ENCODE measurements around the gene PCDHGA3. TPM values are rescaled to one million over a fixed set of nuclear protein-coding genes. Genes with fewer than 3 reads are reported as not detected.
"Not testable (repeated sequence)": the region's sequence is repeated elsewhere in the genome, so short reads cannot be mapped to it uniquely, and the experiment has no call there.

PCDHGA3 gene
- total RNA-seq, 2 experiments from 2014 or later = not detected

DNA sequence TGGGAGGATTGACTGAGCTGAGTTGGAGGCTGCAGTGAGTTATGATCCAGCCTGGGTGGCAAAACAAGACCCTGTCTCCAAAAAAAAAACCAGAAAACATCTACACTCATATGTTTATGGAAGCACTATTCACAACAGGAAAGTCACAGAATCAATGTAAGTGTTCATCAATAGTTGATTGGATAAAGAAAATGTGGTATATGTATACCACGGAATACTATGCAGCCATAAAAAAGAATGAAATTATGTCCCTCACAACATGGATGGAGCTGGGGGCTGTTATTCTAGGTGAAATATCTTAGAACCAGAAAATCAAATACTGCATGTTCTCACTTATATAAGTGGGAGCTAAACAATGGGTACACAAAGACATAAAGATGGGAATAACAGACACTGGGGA, 37.0 kb upstream of the PCDHGA3 start:
- H3K9me3 Mint-ChIP-seq = peaks cover 20% of the 10 kb centered on the region

DNA sequence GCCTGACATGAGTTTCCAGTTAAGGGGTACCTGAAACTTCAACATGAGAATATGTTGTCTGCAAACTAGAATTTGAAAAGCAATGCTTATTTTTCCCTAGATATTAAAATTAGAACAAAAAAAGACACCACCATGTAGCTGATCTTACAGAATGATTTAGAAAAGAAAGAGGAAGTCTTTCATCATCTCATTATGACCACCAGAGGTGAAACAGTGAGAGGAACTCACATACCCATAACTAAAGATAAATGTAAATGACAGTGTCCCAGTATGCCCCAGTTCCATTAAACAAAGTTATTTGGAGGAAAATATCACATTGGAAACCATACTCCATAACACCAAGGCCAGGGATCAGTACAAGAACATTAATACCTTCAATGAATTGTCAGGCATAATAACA, 29.9 kb upstream of the PCDHGA3 start:
- peaks cover 34 to 87% of the 10 kb centered on the region in 2 experiments for H3K9me3 ChIP-seq (ENCODE audit: control insufficient read depth in 1 of 2, insufficient read depth in 1 of 2, low read length in 2 of 2)
- no peak overlapping the region for H3K4me3 ChIP-seq (ENCODE audit: low read length)
- no peaks in the 10 kb centered on the region for H3K27me3 Mint-ChIP-seq
- H3K4me1 ChIP-seq (ENCODE audit: insufficient read depth, low read length) = no peaks in the 10 kb centered on the region
- DNase-seq (no peak), ATAC-seq (ENCODE audit: poor library complexity) (no peak)
- ChIA-PET POLR2A (no interaction called here), CTCF (no interaction called here)
- H3K27ac ChIP-seq (ENCODE audit: low read depth in 1 of 2, low read length in 2 of 2) = no peak overlapping the region
- H3K4me3 Mint-ChIP-seq = no peak overlapping the region
- H3K27me3 ChIP-seq (ENCODE audit: control insufficient read depth in 1 of 2, insufficient read depth in 2 of 2, low read length in 2 of 2) = no peaks in the 10 kb centered on the region
- H3K27ac Mint-ChIP-seq = no peak overlapping the region
- intact Hi-C loops (cut with DNase I, micrococcal nuclease) = no loop called here
- peaks cover 30% of the 10 kb centered on the region for H3K9me3 Mint-ChIP-seq
- TF ChIP-seq, protein P1, sequence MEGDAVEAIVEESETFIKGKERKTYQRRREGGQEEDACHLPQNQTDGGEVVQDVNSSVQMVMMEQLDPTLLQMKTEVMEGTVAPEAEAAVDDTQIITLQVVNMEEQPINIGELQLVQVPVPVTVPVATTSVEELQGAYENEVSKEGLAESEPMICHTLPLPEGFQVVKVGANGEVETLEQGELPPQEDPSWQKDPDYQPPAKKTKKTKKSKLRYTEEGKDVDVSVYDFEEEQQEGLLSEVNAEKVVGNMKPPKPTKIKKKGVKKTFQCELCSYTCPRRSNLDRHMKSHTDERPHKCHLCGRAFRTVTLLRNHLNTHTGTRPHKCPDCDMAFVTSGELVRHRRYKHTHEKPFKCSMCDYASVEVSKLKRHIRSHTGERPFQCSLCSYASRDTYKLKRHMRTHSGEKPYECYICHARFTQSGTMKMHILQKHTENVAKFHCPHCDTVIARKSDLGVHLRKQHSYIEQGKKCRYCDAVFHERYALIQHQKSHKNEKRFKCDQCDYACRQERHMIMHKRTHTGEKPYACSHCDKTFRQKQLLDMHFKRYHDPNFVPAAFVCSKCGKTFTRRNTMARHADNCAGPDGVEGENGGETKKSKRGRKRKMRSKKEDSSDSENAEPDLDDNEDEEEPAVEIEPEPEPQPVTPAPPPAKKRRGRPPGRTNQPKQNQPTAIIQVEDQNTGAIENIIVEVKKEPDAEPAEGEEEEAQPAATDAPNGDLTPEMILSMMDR (IDR thresholded peaks at IDR 0.05) = no peak
- H3K36me3 Mint-ChIP-seq (ENCODE audit: low read depth) = peaks cover 96% of the 10 kb centered on the region
- H3K4me1 Mint-ChIP-seq (ENCODE audit: low read depth) = peaks cover 16% of the 10 kb centered on the region
- peaks cover 2% of the 10 kb centered on the region for H3K36me3 ChIP-seq (ENCODE audit: insufficient read depth, low read length)

More for the DNA sequence above, 37.0 kb upstream of the PCDHGA3 start:
- peaks cover 88% of the 10 kb centered on the region for H3K36me3 Mint-ChIP-seq (ENCODE audit: low read depth)
- Histone ChIP-seq H3K36me3 (ENCODE audit: insufficient read depth, low read length) (no peaks in the 10 kb centered on the region), H3K4me3 (ENCODE audit: low read length) (no peak overlapping the region), H3K4me1 (ENCODE audit: insufficient read depth, low read length) (no peaks in the 10 kb centered on the region), H3K9me3 (ENCODE audit: control insufficient read depth in 1 of 2, insufficient read depth in 1 of 2, low read length in 2 of 2) (peaks cover 38 to 75% of the 10 kb centered on the region in 2 experiments), H3K27me3 (ENCODE audit: control insufficient read depth in 1 of 2, insufficient read depth in 2 of 2, low read length in 2 of 2) (no peaks in the 10 kb centered on the region), H3K27ac (ENCODE audit: low read depth in 1 of 2, low read length in 2 of 2) (no peak overlapping the region)
- POLR2A ChIA-PET = interaction anchor here (1.1 kb wide), 1 partner anchor 13 kb away, joined by 3 read pairs; no protein-coding TSS in a partner anchor
- ATAC-seq (ENCODE audit: poor library complexity) (no peak), DNase-seq (no peak)
- H3K27me3 Mint-ChIP-seq = no peaks in the 10 kb centered on the region
- H3K4me1 Mint-ChIP-seq (ENCODE audit: low read depth) = no peaks in the 10 kb centered on the region
- CTCF ChIA-PET = no interaction called here
- H3K27ac Mint-ChIP-seq = no peak overlapping the region
- no peak overlapping the region for H3K4me3 Mint-ChIP-seq
- TF ChIP-seq, protein P1 (IDR thresholded peaks at IDR 0.05) = no peak
- intact Hi-C loops (cut with DNase I, micrococcal nuclease) = no loop called here

DNA sequence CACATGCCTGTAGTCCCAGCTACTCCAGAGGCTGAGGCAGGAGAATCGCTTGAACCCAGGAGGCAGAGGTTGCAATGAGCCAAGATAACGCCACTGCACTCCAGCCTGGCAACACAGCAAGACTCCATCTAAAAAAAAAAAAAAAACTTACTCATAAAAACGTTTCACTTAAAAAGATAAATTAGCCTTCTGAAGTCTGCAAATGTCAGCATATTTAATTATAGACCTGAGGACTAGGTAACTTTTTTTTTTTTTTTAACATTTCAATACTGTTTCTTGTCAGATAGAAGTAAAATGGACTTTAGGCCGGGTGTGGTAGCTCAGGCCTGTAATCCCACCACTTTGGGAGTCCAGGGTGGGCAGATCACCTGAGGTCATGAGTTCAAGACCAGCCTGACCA, 26.7 kb upstream of the PCDHGA3 start:
- Mint-ChIP-seq H3K36me3 (ENCODE audit: low read depth) (peaks cover 96% of the 10 kb centered on the region), H3K9me3 (peaks cover 29% of the 10 kb centered on the region), H3K4me1 (ENCODE audit: low read depth) (peaks cover 41% of the 10 kb centered on the region)
- H3K27ac Mint-ChIP-seq; H3K27me3 ChIP-seq (ENCODE audit: control insufficient read depth in 1 of 2, insufficient read depth in 2 of 2, low read length in 2 of 2); ATAC-seq (ENCODE audit: poor library complexity); H3K27ac ChIP-seq (ENCODE audit: low read depth in 1 of 2, low read length in 2 of 2); DNase-seq; H3K4me3 ChIP-seq (ENCODE audit: low read length); H3K27me3 Mint-ChIP-seq; POLR2A ChIA-PET; intact Hi-C loops (cut with DNase I, micrococcal nuclease); H3K4me3 Mint-ChIP-seq: not testable (repeated sequence)
- peaks cover 49 to 90% of the 10 kb centered on the region in 2 experiments for H3K9me3 ChIP-seq (ENCODE audit: control insufficient read depth in 1 of 2, insufficient read depth in 1 of 2, low read length in 2 of 2)
- CTCF ChIA-PET = interaction anchor here (0.7 to 1.5 kb wide), 3 partner anchors 95 to 321 kb away, joined by 3 read pairs; partner anchors contain the start of gene PCDHGA11
- H3K4me1 ChIP-seq (ENCODE audit: insufficient read depth, low read length) = peaks cover 14% of the 10 kb centered on the region
- peaks cover 13% of the 10 kb centered on the region for H3K36me3 ChIP-seq (ENCODE audit: insufficient read depth, low read length)

DNA sequence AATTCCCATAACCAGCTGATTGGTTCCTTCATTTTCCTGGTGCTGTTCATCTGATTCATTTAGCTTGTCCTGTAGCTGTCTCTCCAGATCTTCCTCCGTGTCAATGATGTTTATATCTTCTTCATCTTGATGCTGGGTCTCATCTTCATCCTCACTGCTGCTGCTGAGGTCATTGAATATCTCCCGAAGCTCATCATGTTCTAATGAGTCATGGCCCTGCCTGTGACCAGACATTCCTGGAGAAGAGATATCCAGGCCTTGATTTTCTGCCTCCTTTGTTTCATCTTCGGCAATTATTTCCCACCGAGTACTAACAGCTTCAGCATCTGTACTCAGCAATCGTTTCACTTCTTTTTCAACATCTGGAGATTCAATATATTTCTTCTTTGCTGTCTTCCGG, 24.4 kb upstream of the PCDHGA3 start:
- peaks cover 43 to 74% of the 10 kb centered on the region in 2 experiments for H3K9me3 ChIP-seq (ENCODE audit: control insufficient read depth in 1 of 2, insufficient read depth in 1 of 2, low read length in 2 of 2)
- H3K27me3 ChIP-seq (ENCODE audit: control insufficient read depth in 1 of 2, insufficient read depth in 2 of 2, low read length in 2 of 2) = no peaks in the 10 kb centered on the region
- intact Hi-C loops (cut with DNase I, micrococcal nuclease) = no loop called here
- no peak for ATAC-seq (ENCODE audit: poor library complexity)
- CTCF ChIA-PET = interaction anchor here (1.0 to 2.9 kb wide), 8 partner anchors 23 to 248 kb away, joined by 3 to 23 read pairs (median 5); partner anchors contain the start of genes PCDHGA10 and PCDHGB4
- Mint-ChIP-seq H3K4me3 (peak overlapping the region; percentile 95), H3K9me3 (peaks cover 24% of the 10 kb centered on the region), H3K36me3 (ENCODE audit: low read depth) (peaks cover 85% of the 10 kb centered on the region), H3K27ac (peak overlapping the region; percentile 97), H3K4me1 (ENCODE audit: low read depth) (peaks cover 41% of the 10 kb centered on the region), H3K27me3 (no peaks in the 10 kb centered on the region)
- no peak for DNase-seq
- H3K4me1 ChIP-seq (ENCODE audit: insufficient read depth, low read length) = peaks cover 14% of the 10 kb centered on the region
- no peak overlapping the region for H3K4me3 ChIP-seq (ENCODE audit: low read length)
- POLR2A ChIA-PET = interaction anchor here (1.2 to 2.7 kb wide), 2 partner anchors 239 to 317 kb away, joined by 3 to 14 read pairs; no protein-coding TSS in a partner anchor
- TF ChIP-seq, protein P1 (IDR thresholded peaks at IDR 0.05) = no peak
- peaks cover 13% of the 10 kb centered on the region for H3K36me3 ChIP-seq (ENCODE audit: insufficient read depth, low read length)
- H3K27ac ChIP-seq (ENCODE audit: low read depth in 1 of 2, low read length in 2 of 2) = no peak overlapping the region

Data from CD4-positive, alpha-beta T cell (primary cell).